ENCODE results near the gene PTPRQ. TPM values are rescaled to one million over a fixed set of nuclear protein-coding genes. Genes with fewer than 3 reads are reported as not detected.

PTPRQ gene
- total RNA-seq, 4 donors from 2014 or later, result 0.47 to 6.0 (median 3.4) TPM

DNA sequence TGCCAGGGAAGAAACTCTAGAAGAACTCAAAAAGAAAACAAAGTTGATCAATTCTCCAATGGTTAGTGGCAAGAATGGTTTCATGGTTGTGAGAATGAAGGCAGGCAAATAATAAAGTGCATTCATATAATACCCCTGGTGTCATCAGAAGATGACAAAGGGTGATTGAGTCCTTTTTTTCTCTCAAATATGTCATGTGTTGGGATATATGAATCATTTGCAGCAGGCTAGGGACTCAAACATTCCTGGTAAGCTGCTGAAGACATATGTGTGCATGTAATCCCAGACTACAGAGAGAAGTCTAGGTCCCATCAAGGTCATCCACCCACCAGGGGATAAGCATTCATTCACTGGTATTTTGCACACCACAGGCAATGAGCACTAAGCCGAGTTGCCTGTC is 181.0 kb downstream of the PTPRQ start:
- Histone ChIP-seq H3K27me3 (no peaks in the 10 kb centered on the region), H3K9me3 (no peaks in the 10 kb centered on the region), H3K27ac (no peak overlapping the region), H3K4me1 (peaks cover 0 to 15% (median 0%) of the 10 kb centered on the region in 3 donors), H3K36me3 (no peaks in the 10 kb centered on the region), H3K4me3 (no peak overlapping the region)
- 80 to 100% methylated on average over 1 of the region's 1 CpG for WGBS, 2 donors (ENCODE audit: low coverage in 1 of 2)
- TF ChIP-seq POLR2A (IDR thresholded peaks at IDR 0.05), result no peak
- TF ChIP-seq, protein P1, sequence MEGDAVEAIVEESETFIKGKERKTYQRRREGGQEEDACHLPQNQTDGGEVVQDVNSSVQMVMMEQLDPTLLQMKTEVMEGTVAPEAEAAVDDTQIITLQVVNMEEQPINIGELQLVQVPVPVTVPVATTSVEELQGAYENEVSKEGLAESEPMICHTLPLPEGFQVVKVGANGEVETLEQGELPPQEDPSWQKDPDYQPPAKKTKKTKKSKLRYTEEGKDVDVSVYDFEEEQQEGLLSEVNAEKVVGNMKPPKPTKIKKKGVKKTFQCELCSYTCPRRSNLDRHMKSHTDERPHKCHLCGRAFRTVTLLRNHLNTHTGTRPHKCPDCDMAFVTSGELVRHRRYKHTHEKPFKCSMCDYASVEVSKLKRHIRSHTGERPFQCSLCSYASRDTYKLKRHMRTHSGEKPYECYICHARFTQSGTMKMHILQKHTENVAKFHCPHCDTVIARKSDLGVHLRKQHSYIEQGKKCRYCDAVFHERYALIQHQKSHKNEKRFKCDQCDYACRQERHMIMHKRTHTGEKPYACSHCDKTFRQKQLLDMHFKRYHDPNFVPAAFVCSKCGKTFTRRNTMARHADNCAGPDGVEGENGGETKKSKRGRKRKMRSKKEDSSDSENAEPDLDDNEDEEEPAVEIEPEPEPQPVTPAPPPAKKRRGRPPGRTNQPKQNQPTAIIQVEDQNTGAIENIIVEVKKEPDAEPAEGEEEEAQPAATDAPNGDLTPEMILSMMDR (IDR thresholded peaks at IDR 0.05), result no peak
- no peak for TF ChIP-seq POLR2AphosphoS5 (IDR thresholded peaks at IDR 0.05)
- no peak for TF ChIP-seq EP300 (IDR thresholded peaks at IDR 0.05)
- no peak for ATAC-seq

DNA sequence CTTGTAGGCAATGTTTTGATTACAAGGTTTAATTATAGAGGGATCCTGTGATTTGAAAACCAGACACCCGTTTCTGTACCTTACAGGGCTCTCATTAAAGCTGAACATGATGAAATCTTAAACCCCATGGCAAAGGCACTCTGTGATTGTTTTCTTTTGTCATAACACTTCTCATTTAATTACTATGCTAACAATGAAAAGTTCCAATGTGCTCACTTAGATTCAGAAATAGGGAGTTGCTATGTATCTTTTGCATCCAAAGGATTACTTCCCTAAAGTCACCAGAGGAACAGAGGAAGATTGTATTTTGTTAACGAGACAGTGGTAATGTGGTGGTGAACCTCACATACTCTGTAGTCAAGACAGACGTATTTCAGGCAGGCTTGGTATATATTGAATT is 181.9 kb downstream of the PTPRQ start:
- Histone ChIP-seq H3K27ac (peak overlapping the region in 3 of 4 donors; percentile 13 to 58 (median 28)), H3K9me3 (no peaks in the 10 kb centered on the region), H3K27me3 (no peaks in the 10 kb centered on the region), H3K4me3 (no peak overlapping the region), H3K36me3 (no peaks in the 10 kb centered on the region), H3K4me1 (peaks cover 0 to 15% (median 0%) of the 10 kb centered on the region in 3 donors)
- TF ChIP-seq EP300 (IDR thresholded peaks at IDR 0.05), result no peak
- no peak for TF ChIP-seq POLR2A (IDR thresholded peaks at IDR 0.05)
- no peak for TF ChIP-seq POLR2AphosphoS5 (IDR thresholded peaks at IDR 0.05)
- TF ChIP-seq, protein P1 (IDR thresholded peaks at IDR 0.05), result no peak
- ATAC-seq, result no peak
- 21 to 38% methylated on average over 3 of the region's 3 CpGs for WGBS, 2 donors (ENCODE audit: low coverage in 1 of 2)

DNA sequence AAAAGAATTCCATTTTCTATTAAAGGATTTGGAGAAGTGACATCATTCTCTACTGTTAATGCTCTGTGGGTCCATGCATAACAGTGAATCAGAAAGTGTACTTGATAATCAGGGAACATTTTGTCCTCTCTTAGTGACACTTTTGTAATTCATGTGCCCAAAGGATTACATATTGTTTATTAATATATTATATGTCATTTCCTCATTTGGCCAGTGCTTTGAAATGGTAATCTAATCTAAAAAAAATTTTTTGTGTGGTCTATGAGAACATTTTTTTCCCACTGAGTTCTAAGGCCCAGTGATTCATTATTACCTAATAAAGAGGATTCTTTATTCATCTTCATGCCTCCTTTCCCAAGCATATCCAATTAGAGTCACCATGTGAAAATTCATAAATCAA is 183.7 kb downstream of the PTPRQ start:
- no peaks in the 10 kb centered on the region for H3K36me3 ChIP-seq
- no peaks in the 10 kb centered on the region for H3K9me3 ChIP-seq
- no peaks in the 10 kb centered on the region for H3K27me3 ChIP-seq
- peak; percentile 90 for ATAC-seq
- peaks cover 0 to 15% (median 0%) of the 10 kb centered on the region in 3 donors for H3K4me1 ChIP-seq
- TF ChIP-seq POLR2AphosphoS5 (IDR thresholded peaks at IDR 0.05) (peak; percentile 99), POLR2A (IDR thresholded peaks at IDR 0.05) (no peak), EP300 (IDR thresholded peaks at IDR 0.05) (peak; percentile 82)
- TF ChIP-seq, protein P1 (IDR thresholded peaks at IDR 0.05), result no peak
- H3K4me3 ChIP-seq, result no peak overlapping the region
- peak overlapping the region in 3 of 4 donors; percentile 43 to 53 (median 48) for H3K27ac ChIP-seq

DNA sequence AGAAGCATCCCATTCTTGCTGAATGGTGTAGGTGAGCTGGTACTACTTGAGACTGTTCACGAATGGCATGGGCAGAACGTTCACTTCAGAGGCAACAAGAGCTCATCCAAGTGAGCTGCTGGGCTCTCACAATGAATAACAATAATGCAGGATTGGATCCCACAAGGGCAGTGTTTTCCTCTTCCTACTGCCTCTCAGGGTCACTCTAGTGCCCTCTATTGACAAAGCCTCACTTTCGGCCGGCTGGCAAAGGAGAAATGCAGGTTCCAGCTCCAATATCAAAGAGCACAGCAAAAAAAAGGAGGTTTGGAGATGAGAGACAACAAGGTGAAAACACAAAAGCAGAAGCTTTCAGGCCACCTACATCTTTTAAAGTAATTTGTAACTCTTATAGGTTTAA is 188.8 kb downstream of the PTPRQ start:
- Histone ChIP-seq H3K4me1 (peaks cover 0 to 4% (median 0%) of the 10 kb centered on the region in 3 donors), H3K27me3 (no peaks in the 10 kb centered on the region), H3K36me3 (no peaks in the 10 kb centered on the region), H3K4me3 (no peak overlapping the region), H3K27ac (no peak overlapping the region), H3K9me3 (no peaks in the 10 kb centered on the region)
- TF ChIP-seq EP300 (IDR thresholded peaks at IDR 0.05), result no peak
- no peak for TF ChIP-seq POLR2AphosphoS5 (IDR thresholded peaks at IDR 0.05)
- TF ChIP-seq, protein P1 (IDR thresholded peaks at IDR 0.05), result no peak
- TF ChIP-seq POLR2A (IDR thresholded peaks at IDR 0.05), result no peak
- ATAC-seq, result no peak
- WGBS, 2 donors (ENCODE audit: low coverage in 1 of 2), result 54 to 65% methylated on average over 4 of the region's 4 CpGs

DNA sequence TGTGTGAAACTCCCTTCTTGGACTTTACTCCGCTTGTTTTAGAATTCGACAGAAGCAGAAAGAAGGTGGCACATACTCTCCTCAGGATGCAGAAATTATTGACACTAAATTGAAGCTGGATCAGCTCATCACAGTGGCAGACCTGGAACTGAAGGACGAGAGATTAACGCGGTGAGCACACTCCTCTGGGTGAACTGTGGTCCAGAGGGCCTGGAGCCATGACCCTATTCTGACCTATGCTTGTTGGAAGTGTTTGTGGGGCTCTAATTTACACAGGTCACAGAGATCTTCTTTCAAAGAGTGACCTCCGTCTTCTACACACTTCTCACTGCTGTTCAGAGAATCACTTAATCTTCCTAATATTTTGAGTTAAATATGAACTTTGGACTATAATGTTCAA is 190.9 kb downstream of the PTPRQ start:
- Histone ChIP-seq H3K27ac (no peak overlapping the region), H3K36me3 (no peaks in the 10 kb centered on the region), H3K4me3 (no peak overlapping the region), H3K27me3 (no peaks in the 10 kb centered on the region), H3K4me1 (no peaks in the 10 kb centered on the region), H3K9me3 (no peaks in the 10 kb centered on the region)
- no peak for ATAC-seq
- WGBS, 2 donors (ENCODE audit: low coverage in 1 of 2), result 65 to 71% methylated on average over 6 of the region's 6 CpGs
- TF ChIP-seq EP300 (IDR thresholded peaks at IDR 0.05), result no peak
- TF ChIP-seq POLR2A (IDR thresholded peaks at IDR 0.05), result no peak
- TF ChIP-seq, protein P1 (IDR thresholded peaks at IDR 0.05), result no peak
- TF ChIP-seq POLR2AphosphoS5 (IDR thresholded peaks at IDR 0.05), result no peak

Data from gastroesophageal sphincter (tissue), 4 donors.